GM12872 (cell line): ENCODE results near the gene SORL1.

Experiments
- TF ChIP-seq, protein P1 (sequence below): IDR thresholded peaks from 3 replicates; pipeline ENCODE4 v1.5.1; 2011; ENCODE audit warnings: low read depth, mild to moderate bottlenecking, low read length, moderate library complexity; ENCODE audit not compliant: insufficient read depth

The SORL1 gene

DNA sequence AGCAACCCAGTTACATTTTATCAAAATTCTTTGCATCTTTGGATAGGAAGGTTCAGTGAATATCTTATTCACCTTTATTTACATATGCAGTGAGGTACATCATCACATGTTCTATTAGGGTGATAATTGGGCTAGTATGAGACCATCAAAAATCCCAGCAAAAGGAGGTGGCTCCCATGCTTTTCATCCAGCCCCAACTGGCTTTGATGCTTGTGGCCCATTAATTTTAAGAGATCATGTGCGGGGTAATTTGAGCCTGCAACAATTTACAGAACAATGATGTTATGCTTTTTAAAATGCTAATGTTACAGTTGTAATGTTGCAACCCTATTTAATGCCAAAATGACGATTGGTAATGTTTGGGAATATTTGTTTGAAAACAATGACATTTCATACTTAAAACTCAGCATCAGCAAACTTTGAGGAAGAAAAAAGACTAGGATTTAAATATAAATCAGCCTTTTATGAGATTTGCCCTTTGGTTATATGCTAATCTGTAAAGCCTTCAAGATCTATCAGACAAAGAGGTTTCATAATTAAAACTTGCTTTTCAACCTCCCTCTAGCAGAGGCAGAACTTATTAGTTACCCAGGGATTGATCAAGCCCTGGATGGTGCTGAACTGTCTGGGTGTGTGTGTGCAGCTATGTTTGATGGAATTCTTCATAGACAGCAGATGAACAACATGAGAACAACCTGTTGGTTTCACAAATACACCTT, 184.1 kb downstream of the SORL1 start:
- TF ChIP-seq, protein P1, sequence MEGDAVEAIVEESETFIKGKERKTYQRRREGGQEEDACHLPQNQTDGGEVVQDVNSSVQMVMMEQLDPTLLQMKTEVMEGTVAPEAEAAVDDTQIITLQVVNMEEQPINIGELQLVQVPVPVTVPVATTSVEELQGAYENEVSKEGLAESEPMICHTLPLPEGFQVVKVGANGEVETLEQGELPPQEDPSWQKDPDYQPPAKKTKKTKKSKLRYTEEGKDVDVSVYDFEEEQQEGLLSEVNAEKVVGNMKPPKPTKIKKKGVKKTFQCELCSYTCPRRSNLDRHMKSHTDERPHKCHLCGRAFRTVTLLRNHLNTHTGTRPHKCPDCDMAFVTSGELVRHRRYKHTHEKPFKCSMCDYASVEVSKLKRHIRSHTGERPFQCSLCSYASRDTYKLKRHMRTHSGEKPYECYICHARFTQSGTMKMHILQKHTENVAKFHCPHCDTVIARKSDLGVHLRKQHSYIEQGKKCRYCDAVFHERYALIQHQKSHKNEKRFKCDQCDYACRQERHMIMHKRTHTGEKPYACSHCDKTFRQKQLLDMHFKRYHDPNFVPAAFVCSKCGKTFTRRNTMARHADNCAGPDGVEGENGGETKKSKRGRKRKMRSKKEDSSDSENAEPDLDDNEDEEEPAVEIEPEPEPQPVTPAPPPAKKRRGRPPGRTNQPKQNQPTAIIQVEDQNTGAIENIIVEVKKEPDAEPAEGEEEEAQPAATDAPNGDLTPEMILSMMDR: no peak

DNA sequence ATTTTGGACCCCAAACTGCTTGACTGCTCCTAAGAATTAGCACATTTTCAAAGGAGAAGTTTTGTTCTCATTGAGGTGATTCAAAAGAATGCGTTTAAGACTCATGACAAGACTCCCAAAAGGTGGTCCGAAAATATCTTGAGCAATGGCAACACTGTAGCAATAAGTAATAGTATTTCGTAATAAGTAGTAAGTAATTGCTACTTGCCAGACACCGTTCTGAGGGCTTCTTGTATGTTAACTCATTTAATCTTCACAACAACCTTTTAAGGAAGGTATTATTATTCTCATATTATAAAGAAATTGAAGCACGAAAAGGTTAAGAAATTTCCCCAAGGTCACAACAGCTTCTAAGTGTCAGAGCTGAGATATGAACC, 184.7 kb downstream of the SORL1 start:
- TF ChIP-seq, protein P1: no peak

DNA sequence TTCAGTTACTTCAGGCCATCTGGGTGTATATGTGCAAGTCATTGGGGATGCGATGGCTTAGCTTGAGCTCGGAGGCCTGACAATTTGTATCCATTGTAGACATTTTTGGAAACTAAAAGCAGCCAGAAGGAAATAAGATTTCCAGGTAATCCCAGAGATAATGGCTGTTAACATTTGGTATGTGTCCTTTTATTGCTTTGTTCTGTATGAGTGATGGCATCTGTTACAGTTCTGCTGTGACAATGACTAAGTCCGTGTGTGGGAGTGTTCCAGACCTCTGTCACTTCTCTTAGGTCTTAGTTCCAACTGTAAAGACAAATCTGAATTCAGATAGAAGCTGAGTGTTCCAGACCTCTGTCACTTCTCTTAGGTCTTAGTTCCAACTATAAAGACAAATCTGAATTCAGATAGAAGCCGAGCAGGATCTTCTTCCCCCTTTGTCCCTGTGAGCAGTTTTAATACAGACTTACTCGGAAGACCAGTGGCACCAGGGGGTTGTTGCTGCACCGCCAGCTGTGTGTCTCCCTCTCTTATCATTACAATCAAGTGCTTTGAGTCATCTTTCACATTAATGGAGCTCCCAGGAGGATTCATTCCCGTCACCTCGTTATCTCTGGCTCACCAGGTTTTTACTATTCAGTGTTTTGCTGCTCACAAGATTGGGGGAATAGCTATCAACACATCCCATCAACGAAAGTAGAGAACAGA, 191.5 kb downstream of the SORL1 start:
- TF ChIP-seq, protein P1: no peak

DNA sequence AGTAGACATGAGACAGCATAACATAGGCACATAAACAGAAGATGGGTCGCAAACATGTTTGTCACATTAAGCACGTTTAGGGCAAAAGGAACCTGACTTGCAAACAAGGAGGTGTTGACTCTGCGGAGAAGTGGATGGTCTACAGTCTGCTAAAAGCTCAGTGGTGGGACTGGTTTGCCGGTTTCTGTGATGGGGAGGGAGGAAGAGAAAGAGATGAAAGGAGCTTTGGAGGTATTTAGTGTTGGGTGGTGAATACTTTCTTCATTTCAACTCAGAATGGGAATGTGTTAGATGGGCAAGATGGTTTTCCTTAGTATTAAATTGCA, 192.0 kb downstream of the SORL1 start:
- TF ChIP-seq, protein P1: no peak

DNA sequence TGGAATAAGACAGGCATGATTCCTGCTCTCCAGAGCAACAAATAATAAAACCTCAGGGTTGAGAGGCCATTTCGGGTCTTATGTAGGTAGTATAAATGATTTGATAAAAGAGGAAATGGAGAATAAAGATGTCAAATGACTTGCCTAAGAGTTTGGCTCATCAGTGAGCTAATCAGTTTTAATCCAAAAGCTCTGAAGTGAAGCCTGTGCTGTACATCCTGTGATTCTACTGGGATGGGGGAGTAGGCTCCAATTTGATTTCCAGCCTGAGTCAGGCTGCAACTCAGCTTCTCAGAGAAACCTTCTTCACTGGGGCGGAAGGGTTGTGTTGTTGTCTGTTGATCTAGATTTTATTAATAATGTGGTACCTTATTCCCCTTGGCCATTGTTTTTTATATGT, 192.9 kb downstream of the SORL1 start:
- TF ChIP-seq, protein P1: no peak

DNA sequence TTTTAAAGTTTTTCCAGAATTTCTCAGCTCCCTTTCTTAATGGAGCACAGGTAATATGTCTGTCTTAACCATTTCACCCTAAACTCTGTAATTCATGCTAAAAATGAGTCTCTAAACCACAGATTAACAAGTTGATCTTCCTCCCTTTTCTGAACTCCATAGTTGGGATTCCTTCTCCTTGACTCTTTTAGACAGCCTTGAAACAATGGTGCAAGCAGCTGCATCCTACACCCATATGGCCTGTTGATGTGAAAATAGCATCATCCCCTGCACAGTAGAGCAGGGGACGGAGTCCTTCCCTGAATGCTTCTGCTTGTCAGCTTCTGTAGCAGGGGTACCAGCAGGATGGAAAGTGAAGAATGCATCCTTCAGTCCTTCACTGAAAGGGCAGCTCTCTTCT, 193.5 kb downstream of the SORL1 start:
- TF ChIP-seq, protein P1: no peak

DNA sequence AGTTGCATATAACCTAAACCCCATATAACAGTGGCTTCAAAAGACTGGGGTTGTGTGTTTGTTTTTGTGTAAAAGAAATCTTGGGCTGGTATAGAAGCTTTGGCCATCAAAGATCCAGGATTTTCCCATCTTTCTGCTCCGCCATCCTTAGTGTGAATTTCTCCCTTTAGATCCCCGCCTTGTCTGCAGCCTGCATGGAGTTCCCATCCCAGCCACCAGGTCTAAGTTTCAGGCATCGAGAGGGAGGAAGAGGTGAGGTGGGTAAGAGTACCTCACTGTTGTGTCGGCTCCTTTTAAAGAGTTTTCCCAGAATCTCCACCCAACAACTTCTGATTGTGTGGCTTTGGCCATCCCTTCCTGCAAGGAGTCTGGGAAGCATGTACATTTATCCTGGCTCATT, 196.2 kb downstream of the SORL1 start:
- TF ChIP-seq, protein P1: no peak
